ENCODE data around the gene PLCB3. TPM values are rescaled to one million over a fixed set of nuclear protein-coding genes. Genes with fewer than 3 reads are reported as not detected.
A peak's percentile ranks its signal among the peaks of the same experiment; 100 is the strongest.

PLCB3 gene
- total and polyA plus RNA-seq, 2 of the 13 experiments (the other 11 are each of a cell fraction or from before 2014, with no cell fraction given): 7.5 to 13.8 TPM

DNA sequence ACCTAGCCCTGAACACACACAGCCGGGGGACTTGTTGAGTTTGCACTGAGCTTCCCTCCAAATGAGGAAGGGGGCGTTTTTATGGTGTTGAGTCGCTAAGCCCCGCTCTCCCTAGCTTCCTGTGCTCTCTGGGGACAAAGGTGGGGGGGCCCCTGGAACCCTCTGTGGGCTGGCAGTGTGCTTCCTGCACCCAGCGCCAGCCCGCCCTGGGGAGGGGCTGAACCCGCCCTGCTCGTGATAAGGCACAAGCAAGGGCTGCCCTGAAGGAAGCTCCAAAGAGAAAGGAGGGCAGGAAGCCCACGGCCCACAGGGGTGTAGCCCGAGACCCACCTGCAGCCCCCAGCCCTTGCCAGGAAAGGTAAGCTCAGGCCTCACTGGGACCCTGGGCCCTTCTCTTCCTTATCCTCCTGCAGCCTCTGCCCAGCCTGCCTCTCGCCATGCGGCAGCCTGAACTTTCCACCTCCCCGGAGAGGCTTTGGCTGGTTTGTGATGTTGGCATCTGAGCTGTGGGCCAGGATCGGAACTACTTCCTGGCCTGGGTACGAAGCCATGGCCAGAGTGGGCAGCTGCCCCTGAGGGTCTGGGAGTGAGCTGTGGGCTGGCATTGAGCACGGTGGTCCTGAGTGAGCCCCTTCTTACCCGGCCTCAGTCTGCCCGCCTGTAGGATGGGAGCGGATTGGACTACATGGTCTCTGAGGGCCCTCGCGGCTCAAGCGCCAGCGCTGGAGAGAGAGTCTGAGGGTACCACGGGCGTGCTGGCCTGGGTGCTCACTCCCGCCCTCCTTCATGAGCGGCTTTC lies 44.7 kb upstream of the PLCB3 start, which contains the start of gene FERMT3 (continued):
- TF ChIP-seq ADNP (CRISPR knock-in tag; IDR thresholded peaks at IDR 0.05) (0 out of 2 replicates have a peak, but pooled peaks have one; percentile 39), SOX13 (IDR thresholded peaks at IDR 0.05) (no peak), SOX13 (CRISPR knock-in tag; conservative IDR thresholded peaks at IDR 0.05 in 1 of 2, IDR thresholded peaks at IDR 0.05 in 1 of 2) (no peak), ZNF136 (CRISPR knock-in tag; IDR thresholded peaks at IDR 0.05; ENCODE audit: low read depth) (no peak), MEF2D (CRISPR knock-in tag; IDR thresholded peaks at IDR 0.05) (0 out of 2 replicates have a peak, but pooled peaks have one; percentile 18), KLF9 (CRISPR knock-in tag; IDR thresholded peaks at IDR 0.05; ENCODE audit: low read depth) (no peak), ARID2 (CRISPR knock-in tag; IDR thresholded peaks at IDR 0.05; ENCODE audit: borderline replicate concordance) (no peak), CBFB (CRISPR knock-in tag; IDR thresholded peaks at IDR 0.05) (no peak), ZNF629 (CRISPR knock-in tag; conservative IDR thresholded peaks at IDR 0.05) (peak; percentile 89), HDAC1 (CRISPR knock-in tag; IDR thresholded peaks at IDR 0.05) (no peak), ZBTB38 (CRISPR knock-in tag; IDR thresholded peaks at IDR 0.05) (peak; percentile 84; the same call in 1 of the 2 replicates), ZNF138 (CRISPR knock-in tag; IDR thresholded peaks at IDR 0.05; ENCODE audit: low read depth) (no peak), ZNF670 (CRISPR knock-in tag; IDR thresholded peaks at IDR 0.05; ENCODE audit: borderline replicate concordance) (no peak)
- TF ChIP-seq, protein P1, sequence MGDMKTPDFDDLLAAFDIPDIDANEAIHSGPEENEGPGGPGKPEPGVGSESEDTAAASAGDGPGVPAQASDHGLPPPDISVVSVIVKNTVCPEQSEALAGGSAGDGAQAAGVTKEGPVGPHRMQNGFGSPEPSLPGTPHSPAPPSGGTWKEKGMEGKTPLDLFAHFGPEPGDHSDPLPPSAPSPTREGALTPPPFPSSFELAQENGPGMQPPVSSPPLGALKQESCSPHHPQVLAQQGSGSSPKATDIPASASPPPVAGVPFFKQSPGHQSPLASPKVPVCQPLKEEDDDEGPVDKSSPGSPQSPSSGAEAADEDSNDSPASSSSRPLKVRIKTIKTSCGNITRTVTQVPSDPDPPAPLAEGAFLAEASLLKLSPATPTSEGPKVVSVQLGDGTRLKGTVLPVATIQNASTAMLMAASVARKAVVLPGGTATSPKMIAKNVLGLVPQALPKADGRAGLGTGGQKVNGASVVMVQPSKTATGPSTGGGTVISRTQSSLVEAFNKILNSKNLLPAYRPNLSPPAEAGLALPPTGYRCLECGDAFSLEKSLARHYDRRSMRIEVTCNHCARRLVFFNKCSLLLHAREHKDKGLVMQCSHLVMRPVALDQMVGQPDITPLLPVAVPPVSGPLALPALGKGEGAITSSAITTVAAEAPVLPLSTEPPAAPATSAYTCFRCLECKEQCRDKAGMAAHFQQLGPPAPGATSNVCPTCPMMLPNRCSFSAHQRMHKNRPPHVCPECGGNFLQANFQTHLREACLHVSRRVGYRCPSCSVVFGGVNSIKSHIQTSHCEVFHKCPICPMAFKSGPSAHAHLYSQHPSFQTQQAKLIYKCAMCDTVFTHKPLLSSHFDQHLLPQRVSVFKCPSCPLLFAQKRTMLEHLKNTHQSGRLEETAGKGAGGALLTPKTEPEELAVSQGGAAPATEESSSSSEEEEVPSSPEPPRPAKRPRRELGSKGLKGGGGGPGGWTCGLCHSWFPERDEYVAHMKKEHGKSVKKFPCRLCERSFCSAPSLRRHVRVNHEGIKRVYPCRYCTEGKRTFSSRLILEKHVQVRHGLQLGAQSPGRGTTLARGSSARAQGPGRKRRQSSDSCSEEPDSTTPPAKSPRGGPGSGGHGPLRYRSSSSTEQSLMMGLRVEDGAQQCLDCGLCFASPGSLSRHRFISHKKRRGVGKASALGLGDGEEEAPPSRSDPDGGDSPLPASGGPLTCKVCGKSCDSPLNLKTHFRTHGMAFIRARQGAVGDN (CRISPR knock-in tag; IDR thresholded peaks at IDR 0.05): peak; percentile 45
- TF ChIP-seq, protein P2, sequence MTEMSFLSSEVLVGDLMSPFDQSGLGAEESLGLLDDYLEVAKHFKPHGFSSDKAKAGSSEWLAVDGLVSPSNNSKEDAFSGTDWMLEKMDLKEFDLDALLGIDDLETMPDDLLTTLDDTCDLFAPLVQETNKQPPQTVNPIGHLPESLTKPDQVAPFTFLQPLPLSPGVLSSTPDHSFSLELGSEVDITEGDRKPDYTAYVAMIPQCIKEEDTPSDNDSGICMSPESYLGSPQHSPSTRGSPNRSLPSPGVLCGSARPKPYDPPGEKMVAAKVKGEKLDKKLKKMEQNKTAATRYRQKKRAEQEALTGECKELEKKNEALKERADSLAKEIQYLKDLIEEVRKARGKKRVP (CRISPR knock-in tag; IDR thresholded peaks at IDR 0.05): no peak
- TF ChIP-seq, protein P3, sequence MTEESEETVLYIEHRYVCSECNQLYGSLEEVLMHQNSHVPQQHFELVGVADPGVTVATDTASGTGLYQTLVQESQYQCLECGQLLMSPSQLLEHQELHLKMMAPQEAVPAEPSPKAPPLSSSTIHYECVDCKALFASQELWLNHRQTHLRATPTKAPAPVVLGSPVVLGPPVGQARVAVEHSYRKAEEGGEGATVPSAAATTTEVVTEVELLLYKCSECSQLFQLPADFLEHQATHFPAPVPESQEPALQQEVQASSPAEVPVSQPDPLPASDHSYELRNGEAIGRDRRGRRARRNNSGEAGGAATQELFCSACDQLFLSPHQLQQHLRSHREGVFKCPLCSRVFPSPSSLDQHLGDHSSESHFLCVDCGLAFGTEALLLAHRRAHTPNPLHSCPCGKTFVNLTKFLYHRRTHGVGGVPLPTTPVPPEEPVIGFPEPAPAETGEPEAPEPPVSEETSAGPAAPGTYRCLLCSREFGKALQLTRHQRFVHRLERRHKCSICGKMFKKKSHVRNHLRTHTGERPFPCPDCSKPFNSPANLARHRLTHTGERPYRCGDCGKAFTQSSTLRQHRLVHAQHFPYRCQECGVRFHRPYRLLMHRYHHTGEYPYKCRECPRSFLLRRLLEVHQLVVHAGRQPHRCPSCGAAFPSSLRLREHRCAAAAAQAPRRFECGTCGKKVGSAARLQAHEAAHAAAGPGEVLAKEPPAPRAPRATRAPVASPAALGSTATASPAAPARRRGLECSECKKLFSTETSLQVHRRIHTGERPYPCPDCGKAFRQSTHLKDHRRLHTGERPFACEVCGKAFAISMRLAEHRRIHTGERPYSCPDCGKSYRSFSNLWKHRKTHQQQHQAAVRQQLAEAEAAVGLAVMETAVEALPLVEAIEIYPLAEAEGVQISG (CRISPR knock-in tag; IDR thresholded peaks at IDR 0.05): no peak
- TF ChIP-seq, protein P4, sequence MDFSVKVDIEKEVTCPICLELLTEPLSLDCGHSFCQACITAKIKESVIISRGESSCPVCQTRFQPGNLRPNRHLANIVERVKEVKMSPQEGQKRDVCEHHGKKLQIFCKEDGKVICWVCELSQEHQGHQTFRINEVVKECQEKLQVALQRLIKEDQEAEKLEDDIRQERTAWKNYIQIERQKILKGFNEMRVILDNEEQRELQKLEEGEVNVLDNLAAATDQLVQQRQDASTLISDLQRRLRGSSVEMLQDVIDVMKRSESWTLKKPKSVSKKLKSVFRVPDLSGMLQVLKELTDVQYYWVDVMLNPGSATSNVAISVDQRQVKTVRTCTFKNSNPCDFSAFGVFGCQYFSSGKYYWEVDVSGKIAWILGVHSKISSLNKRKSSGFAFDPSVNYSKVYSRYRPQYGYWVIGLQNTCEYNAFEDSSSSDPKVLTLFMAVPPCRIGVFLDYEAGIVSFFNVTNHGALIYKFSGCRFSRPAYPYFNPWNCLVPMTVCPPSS (IDR thresholded peaks at IDR 0.05): no peak
- TF ChIP-seq, protein P5, sequence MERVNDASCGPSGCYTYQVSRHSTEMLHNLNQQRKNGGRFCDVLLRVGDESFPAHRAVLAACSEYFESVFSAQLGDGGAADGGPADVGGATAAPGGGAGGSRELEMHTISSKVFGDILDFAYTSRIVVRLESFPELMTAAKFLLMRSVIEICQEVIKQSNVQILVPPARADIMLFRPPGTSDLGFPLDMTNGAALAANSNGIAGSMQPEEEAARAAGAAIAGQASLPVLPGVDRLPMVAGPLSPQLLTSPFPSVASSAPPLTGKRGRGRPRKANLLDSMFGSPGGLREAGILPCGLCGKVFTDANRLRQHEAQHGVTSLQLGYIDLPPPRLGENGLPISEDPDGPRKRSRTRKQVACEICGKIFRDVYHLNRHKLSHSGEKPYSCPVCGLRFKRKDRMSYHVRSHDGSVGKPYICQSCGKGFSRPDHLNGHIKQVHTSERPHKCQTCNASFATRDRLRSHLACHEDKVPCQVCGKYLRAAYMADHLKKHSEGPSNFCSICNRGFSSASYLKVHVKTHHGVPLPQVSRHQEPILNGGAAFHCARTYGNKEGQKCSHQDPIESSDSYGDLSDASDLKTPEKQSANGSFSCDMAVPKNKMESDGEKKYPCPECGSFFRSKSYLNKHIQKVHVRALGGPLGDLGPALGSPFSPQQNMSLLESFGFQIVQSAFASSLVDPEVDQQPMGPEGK (CRISPR knock-in tag; IDR thresholded peaks at IDR 0.05): peak; percentile 19; the same call in 1 of the 2 replicates
